CD4-positive, alpha-beta T cell treated with Interleukin-15 for 1 hour (primary cell): ENCODE measurements around the gene TP73.

ENCODE experiments used
- DNase-seq: peaks from one replicate; pipeline ENCODE4 v3.0.0-alpha.2; 2020

The TP73 gene

DNA sequence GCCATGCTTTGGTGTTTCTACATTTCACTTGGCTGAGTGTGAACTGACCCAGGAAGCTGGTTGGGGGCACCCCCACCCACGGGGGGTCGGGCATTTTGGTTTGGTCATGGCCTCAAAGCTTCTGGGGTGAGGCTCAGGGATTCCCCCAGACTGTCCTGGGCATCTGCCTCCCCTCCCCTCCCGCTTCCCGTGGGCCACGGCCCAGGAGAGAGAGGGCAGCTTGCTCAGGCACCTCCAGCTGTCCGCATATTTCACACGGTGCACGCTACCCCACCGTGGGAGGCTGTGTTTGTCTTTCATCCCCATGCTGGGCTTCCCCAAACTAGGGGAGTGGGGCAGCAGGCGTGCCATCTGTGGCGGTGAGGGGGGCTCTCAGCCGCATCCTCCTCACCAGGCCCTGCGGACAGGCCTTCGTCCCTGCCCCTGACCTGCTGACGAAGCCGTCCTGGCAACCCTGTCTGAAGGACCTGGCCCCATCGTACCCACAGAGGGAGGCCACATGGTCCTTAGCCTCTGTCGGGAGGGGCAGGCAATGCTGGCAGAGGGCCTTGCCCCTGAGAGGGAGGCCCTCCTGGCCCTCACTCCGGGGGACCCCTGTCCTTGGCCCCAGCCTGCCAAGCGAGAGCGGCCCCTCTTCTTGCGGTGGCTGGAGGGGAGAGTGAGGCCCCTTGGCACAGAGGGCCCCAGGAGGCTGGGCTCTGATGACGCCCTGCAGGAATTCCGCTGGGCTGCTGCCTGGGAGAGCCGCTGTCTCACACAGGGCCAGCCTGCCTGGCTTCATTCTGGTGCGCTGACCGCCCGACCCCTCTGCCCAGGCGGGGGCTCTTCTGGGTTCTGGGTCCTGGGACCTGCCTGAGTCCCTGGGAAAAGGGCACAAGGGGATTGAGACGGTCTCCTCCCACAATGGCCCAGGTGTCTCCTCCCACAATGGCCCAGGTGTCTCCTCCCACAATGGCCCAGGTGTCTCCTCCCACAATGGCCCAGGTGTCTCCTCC lies 22.1 kb downstream of the TP73 start:
- DNase-seq = no peak

- DNase-seq = no peak
Observed at GRCh38 chr1:3675436-3675835, 23.1 kb downstream of the TP73 start.

DNA sequence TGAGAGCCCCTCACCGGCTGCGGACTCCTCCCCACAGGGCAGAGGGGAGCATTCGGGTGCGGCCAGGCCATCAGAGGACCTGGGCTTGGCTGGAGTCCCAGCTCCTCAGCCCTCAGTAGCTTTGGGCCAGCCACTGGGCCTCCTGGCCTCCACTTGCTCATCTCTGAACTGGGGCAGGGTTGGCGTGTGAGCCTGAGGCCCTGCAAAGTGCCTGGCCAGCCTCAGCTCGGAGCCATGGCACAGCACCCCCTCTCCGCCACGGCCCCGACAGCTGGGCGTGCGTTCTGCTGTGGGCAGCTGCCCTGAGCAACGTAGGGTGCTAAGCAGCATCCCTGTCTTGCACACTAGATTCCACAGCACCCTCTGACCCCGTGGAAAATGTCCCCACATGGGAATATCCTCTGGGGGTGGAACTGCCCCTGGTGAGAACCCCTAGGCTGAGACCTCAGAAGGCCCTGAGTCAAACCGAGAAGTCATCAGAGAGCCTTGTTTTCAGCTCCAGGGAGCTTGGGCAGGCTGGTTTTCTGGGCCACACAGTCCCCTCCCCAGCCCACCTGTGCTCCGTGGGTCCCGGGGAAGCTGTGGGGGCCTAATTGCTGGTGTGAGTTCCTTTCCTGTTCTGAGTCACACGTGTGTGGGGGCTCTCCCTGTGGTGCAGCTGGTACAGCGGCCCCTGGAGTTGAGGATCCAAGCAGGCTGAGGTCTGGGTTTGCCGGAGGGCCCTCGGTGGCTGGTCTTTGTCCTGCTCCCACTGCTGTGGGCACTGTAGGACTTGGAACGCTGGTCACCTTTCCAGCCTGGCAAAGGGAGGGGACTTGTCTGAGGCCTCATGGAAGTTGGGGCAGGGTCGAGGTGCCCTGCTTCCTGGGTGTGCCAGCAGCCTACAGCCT lies 24.5 kb downstream of the TP73 start:
- no peak for DNase-seq

GRCh38 chr1:3677484-3677883 lies 25.2 kb downstream of the TP73 start:
- DNase-seq = peak; percentile 26

GRCh38 chr1:3678361-3679097 lies 26.2 kb downstream of the TP73 start:
- no peak for DNase-seq

DNA sequence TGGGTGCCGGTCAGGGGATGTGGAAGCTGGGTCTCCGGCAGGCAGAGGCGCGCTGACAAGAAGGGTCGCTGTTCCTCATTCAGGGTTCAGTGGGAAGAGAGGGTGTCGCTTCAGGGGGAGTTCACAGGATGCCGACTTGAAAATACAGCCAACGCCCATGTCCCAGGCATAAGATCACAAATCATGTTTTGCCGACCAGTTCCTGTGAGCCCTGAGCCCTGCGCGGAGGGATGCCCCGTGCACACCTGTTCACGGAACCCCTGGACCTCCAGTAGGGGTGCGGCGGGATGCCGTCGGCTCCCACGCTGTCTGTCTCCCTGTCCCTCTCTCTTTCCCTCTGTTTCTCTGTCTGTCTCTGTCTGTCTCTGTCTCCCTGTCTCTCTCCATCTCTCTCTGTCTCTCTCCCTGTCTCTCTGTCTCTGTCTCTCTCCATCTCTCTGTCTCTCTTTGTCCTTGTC lies 26.8 kb downstream of the TP73 start:
- DNase-seq = peak; percentile 25

DNA sequence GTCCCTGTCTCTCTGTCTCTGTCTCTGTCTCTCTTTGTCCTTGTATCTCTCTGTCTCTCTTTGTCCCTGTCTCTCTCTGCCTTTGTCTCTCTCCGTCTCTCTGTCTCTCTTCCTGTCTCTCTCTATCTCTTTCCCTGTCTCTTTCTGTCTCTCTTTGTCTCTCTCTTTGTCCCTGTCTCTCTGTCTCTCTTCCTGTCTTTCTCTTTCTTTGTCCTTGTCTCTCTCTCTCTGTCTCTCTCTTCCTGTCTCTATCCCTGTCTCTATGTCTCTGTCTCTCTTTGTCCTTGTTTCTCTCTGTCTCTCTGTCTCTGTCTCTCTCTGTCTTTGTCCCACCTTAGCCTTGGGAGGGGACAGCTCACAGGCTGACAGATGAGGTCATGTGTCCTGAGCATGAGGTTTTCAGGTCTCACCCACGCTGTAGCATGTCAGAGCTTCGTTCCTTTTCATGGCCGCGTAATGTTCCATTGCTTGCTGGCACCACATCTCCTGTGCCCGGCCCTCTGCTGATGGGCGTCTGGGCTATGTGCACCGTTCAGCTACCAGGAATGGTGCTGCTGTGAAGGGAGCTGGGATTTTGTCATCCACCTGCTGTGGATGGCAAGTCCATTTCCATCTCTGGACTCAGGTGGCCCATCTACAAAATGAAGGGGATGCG lies 27.6 kb downstream of the TP73 start:
- DNase-seq = no peak

GRCh38 chr1:3680488-3681230 lies 28.3 kb downstream of the TP73 start:
- no peak for DNase-seq

DNA sequence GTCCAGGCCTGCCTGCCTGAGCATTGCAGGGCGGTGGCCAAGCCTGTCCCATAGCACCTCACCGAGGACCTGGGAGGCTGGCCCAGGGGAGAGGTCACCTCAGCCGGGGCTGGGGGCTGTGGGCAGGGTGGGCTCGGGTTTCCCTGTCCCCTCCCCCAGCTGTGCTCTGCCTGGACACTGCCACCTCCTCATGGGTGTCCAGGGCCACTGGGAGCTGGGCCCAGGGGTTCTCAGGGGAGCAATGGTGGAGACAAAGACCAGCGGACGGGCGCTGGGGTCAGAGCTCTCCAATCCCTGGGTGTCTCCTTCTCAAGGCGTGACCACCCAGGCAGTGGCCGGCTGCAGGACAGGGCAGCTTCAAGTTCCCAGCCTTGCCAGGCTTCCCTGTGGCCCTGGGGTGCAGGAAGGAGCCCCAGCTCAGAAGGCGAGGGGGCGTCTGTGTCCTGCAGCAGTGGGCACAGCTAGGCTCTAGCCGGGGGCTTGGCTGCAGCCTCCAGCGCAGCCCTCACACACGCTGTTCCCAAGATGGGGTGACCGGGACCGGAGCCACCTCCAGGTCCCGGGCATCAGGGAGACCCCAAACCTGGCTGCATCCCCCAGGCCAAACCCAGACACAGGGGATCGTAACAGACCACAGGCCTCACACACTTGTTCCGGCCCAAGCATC lies 29.0 kb downstream of the TP73 start:
- no peak for DNase-seq

DNA sequence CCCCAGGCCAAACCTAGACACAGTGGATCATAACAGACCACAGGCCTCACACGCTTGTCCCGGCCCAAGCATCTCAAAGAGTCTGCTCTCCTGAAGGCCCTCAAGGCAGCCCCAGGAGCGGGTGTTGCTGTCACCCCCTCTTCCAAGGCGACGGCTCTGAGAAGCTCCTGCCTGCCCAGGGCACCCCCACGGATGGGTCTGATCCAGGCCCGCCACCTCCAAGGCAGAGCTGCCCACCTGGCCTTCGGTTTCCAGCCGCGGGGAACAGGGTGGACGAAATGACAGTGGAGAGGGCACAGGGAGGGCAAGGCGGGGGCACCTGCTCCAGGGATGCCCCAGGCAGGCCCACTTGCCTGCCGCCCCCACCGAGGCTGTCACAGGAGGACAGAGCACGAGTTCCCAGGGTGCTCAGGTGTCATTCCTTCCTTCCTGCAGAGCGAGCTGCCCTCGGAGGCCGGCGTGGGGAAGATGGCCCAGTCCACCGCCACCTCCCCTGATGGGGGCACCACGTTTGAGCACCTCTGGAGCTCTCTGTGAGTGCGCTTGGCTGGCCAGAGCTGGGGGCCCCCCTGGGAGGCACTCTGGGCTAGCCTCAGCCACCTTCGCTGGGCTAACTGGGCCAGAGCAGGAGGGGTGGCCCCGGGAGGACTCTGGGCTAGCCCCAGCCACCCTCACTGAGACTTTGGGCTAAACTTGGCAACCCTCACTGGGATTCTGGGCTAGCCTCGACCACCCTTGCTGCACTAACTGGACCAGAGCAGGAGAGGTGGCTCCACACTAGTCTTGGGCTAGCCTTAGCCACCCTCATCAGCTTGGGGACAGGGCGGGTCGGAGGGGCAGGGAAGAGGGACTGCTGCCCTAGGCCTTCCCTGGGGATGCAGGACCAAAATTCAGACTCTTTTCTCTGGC lies 29.8 kb downstream of the TP73 start:
- no peak for DNase-seq

DNA sequence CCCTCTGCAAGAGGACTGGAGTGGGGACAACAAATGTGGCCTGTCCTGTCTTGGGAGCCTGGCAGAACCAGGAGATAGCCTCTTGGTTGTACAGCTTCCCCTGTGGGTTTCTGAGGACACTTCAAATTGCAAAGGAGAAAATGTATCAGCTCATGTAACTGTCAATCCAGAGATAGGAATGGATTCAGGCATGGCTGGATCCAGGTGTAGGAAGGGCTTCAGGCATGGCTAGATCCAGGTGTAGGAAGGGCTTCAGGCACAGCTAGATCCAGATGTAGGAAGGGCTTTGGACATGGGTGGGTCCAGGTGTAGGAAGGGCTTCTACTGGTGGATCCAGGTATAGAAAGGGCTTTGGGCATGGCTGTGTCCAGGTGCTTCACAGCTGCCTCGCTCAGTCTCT lies 30.9 kb downstream of the TP73 start:
- DNase-seq = no peak

- no peak for DNase-seq
Observed at GRCh38 chr1:3683992-3684391, 31.7 kb downstream of the TP73 start.

GRCh38 chr1:3685222-3685621 lies 32.9 kb downstream of the TP73 start:
- no peak for DNase-seq

DNA sequence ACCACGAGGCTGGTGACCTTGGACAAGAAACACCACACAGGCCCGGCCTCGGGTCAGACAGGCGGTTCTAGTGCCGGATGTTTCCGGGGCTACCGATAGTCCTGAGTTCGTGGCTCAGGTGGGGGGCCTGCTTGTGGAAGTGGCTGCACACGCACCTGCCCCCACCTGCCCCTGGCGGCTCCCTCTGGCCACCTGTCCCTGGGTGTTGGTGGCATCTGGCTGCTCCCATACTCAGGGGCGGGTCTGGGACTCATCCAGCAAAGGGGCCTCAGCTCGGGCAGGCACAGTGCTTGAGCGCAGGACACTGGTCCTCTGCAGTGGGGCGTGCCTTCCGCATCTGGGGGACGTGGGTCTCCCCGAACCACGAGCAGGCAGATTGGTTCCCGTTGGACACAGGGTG lies 33.6 kb downstream of the TP73 start:
- no peak for DNase-seq

GRCh38 chr1:3687504-3687903 lies 35.2 kb downstream of the TP73 start:
- DNase-seq = no peak

DNA sequence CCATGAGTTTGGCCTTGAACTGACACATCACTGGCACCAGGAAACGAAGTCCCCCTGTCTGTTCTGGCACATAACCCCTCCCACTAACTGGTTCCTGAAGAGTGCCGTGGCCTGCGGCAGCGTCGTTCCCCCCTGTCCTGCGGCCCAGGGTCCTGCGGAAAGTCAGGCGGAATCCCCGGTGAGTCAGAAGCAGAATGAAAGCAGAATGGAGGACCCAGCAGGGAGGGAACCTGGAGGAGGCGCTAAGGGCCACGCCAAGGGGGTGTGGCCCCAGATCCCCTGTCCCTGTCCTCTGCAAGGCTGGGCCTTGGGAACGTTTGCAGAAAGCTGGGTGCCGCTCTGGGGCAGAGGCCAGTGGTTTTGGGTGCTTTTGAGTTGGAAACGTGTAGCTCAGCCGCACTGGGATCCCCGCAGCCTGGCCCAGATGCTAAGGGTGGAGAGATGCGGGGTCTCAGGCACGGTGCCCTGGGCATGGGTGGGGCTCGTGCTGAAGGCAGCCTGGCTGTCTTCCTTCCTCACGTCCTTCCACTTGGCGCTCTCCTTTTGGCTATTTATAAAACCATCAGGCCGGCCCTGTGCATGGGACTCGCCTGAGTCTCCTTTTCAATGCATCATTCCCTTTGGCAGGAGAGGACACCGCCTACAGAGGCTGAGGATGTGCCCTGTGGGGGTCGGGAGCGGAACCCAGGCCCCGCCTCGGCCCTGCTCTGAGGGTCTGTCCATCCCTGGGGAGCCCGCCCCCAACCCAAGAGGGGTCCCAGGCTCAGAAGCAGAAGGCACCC lies 36.2 kb downstream of the TP73 start:
- DNase-seq = no peak

GRCh38 chr1:3689138-3689750 lies 36.9 kb downstream of the TP73 start:
- no peak for DNase-seq

DNA sequence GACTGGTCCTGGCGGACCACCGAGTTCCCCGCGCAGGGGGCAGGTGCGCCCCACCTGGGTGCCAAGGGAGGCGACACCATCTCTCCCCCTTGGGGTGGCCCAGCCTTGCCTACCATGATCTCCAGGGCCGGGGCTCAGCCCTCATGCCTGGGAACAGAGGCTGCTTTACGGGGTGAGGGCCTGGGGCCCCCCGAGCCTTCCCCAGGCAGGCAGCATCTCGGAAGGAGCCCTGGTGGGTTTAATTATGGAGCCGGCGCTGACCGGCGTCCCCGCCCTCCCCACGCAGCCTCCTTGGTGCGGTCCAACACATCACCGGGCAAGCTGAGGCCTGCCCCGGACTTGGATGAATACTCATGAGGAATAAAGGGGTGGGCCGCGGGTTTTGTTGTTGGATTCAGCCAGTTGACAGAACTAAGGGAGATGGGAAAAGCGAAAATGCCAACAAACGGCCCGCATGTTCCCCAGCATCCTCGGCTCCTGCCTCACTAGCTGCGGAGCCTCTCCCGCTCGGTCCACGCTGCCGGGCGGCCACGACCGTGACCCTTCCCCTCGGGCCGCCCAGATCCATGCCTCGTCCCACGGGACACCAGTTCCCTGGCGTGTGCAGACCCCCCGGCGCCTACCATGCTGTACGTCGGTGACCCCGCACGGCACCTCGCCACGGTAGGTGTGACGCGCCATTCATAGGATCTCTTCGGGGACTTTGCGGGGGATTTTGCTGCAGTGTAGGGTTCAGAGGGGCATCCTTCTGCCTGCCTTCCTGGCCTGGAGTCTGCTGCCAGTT lies 38.2 kb downstream of the TP73 start:
- no peak for DNase-seq
